Spinal cord (tissue), 10 donors: Measurements from ENCODE around the gene STARD3. TPM values are rescaled to one million over a fixed set of nuclear protein-coding genes. Genes with fewer than 3 reads are reported as not detected.

Source experiments
- DNase-seq, 6 donors: peaks; one replicate each; pipeline versions ENCODE4 v3.0.0 to v3.0.0-alpha.2; 2013 to 2015; ENCODE audit warnings: low spot score in 6 of 6, low read depth in 4 of 6
- H3K27ac ChIP-seq: one replicate; pipeline ENCODE4 v1.5.1; 2013; ENCODE audit warnings: low read depth, low read length, control low read depth
- H3K27me3 ChIP-seq: one replicate; pipeline ENCODE4 v1.6.1; 2013; ENCODE audit warnings: low read length; ENCODE audit not compliant: control insufficient read depth, insufficient read depth
- H3K36me3 ChIP-seq: one replicate; pipeline ENCODE4 v1.6.1; 2013; ENCODE audit warnings: low read length; ENCODE audit not compliant: control insufficient read depth, insufficient read depth
- H3K4me1 ChIP-seq: one replicate; pipeline ENCODE4 v1.6.1; 2013; ENCODE audit warnings: low read length; ENCODE audit not compliant: control insufficient read depth, insufficient read depth
- H3K4me3 ChIP-seq: one replicate; pipeline ENCODE4 v1.5.1; 2013; ENCODE audit warnings: low read depth, low read length, control low read depth
- H3K9me3 ChIP-seq: one replicate; pipeline ENCODE4 v1.6.1; 2013; ENCODE audit warnings: low read length; ENCODE audit not compliant: control insufficient read depth, insufficient read depth
- WGBS: methylation state at CpG from one replicate; pipeline ENCODE4 v1.1.5; 2013; ENCODE audit warnings: missing lambda C conversion rate; ENCODE audit not compliant: insufficient coverage; 5-methylcytosine and 5-hydroxymethylcytosine counted together
- polyA plus RNA-seq, 2 donors: library from polyadenylated mRNA; unstranded; fragments of 120-200 nt; gene quantifications; one replicate each; pipeline ENCODE4 v1.2.1, GENCODE V29; 2013; ENCODE audit not compliant: insufficient read length in 2 of 2
- total RNA-seq, 2 donors: library from RNA; depleted of rRNA in 1 of 2; stranded (reverse); fragments of 120-200 nt in 1 of 2; fragments of >200 nt in 1 of 2; gene quantifications; one replicate each; pipeline versions ENCODE4 v1.2.3 to v1.2.4, GENCODE V29; 2013 to 2014
- donor health status: healthy.

STARD3 gene
- total and polyA plus RNA-seq, 4 donors, result 17.2 to 76.8 (median 49.4) TPM

DNA sequence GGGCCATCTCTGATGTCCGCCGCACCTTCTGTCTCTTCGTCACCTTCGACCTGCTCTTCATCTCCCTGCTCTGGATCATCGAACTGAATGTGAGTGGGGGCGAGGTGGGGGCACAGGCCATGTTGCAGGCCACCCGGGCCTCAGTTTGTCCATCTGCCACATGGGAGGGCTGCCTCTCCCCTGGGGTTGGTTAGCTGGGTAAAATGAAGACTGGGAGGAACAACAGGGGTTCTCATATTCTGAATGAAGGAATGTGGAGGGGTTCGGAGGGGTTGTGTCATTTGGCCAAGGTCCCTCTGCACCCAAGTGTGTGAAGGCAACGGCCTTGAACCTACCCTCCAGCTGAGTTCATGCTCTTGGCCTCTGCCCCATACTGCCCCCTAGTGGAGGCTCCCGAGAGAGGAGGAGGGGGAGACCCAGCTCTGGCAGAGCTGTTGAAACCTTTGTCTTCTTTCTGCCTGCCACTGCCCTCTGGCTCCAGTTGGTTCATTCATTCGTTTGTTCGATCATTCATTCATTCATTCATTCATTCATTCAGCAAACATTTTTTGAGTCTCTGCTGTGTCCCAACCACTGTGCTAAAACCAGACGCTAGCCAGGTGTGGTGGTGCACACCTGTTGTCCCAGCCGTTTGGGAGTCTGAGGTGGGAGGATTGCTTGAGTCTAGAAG lies 16.9 kb downstream of the STARD3 start:
- peak in 2 of 6 donors; percentile 50 to 64 for DNase-seq
- H3K4me3 ChIP-seq, result peak overlapping the region; percentile 3
- WGBS, result 63% methylated on average over 11 of the region's 14 CpGs

DNA sequence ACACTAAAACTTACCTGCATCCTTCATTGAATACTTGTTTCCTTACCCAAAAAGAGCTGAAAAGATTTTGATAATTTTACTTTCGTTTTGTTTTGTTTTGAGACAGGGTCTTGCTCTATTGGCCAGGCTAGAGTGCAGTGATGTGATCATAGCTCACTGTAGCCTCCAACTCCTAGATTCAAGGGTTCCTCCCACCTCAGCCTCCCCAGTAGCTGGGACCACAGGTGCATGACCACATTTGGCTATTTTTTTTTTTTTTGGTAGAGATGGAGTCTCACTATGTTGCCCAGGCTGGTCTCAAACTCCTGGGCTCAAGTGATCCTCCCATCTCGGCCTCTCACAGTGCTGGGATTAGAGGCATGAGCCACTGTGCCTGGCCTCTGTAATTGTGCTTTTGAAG lies 18.2 kb downstream of the STARD3 start:
- Histone ChIP-seq H3K4me3 (no peak overlapping the region), H3K9me3 (no peaks in the 10 kb centered on the region), H3K27me3 (no peaks in the 10 kb centered on the region), H3K27ac (no peak overlapping the region), H3K4me1 (peaks cover 48% of the 10 kb centered on the region), H3K36me3 (peaks cover 73% of the 10 kb centered on the region)
- DNase-seq, result no peak
- WGBS, result 80% methylated on average over 1 of the region's 2 CpGs

More for the DNA sequence above, 16.9 kb downstream of the STARD3 start:
- peak overlapping the region; percentile 95 for H3K27ac ChIP-seq
- no peaks in the 10 kb centered on the region for H3K27me3 ChIP-seq
- H3K4me1 ChIP-seq, result peaks cover 46% of the 10 kb centered on the region
- H3K36me3 ChIP-seq, result peaks cover 62% of the 10 kb centered on the region
- no peaks in the 10 kb centered on the region for H3K9me3 ChIP-seq

DNA sequence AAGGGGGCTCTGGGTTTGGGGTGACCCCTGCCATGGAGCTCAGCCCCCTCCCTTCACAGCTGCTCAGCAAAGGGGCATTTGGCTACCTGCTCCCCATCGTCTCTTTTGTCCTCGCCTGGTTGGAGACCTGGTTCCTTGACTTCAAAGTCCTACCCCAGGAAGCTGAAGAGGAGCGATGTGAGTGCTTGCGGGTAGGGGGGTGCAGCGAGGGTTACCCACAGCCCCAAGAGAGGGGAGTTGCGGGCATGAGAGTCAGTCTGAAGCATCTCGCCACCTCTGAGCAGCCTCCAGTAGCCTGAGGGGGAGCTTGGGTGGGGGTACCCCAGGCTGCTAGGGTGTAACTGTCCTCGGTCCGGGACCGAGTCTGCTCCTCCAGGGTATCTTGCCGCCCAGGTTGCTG lies 21.4 kb downstream of the STARD3 start:
- H3K27me3 ChIP-seq, result no peaks in the 10 kb centered on the region
- peaks cover 95% of the 10 kb centered on the region for H3K36me3 ChIP-seq
- no peaks in the 10 kb centered on the region for H3K9me3 ChIP-seq
- no peak for DNase-seq
- H3K4me3 ChIP-seq, result no peak overlapping the region
- WGBS, result 88% methylated on average over 11 of the region's 11 CpGs
- no peak overlapping the region for H3K27ac ChIP-seq
- H3K4me1 ChIP-seq, result peaks cover 42% of the 10 kb centered on the region

DNA sequence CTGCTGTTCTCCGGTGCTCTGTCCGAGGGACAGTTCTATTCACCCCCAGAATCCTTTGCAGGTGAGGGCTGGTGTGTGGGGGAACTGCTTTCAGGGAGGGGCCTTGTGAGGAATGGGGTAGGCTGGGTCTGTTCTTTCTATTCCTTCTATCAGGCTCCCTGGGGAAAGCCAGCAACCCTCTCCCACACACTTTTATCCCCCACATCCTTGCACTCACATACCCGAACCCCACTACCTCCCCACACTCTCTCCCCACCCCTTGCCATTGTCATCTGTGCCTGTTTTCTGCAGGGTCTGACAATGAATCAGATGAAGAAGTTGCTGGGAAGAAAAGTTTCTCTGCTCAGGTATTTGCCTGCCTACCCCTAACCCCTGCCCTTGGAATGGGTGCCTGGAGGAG lies 21.8 kb downstream of the STARD3 start:
- no peaks in the 10 kb centered on the region for H3K9me3 ChIP-seq
- peaks cover 94% of the 10 kb centered on the region for H3K36me3 ChIP-seq
- peaks cover 38% of the 10 kb centered on the region for H3K4me1 ChIP-seq
- no peaks in the 10 kb centered on the region for H3K27me3 ChIP-seq
- 100% methylated on average over 1 of the region's 3 CpGs for WGBS
- no peak overlapping the region for H3K4me3 ChIP-seq
- no peak for DNase-seq
- peak overlapping the region; percentile 50 for H3K27ac ChIP-seq

DNA sequence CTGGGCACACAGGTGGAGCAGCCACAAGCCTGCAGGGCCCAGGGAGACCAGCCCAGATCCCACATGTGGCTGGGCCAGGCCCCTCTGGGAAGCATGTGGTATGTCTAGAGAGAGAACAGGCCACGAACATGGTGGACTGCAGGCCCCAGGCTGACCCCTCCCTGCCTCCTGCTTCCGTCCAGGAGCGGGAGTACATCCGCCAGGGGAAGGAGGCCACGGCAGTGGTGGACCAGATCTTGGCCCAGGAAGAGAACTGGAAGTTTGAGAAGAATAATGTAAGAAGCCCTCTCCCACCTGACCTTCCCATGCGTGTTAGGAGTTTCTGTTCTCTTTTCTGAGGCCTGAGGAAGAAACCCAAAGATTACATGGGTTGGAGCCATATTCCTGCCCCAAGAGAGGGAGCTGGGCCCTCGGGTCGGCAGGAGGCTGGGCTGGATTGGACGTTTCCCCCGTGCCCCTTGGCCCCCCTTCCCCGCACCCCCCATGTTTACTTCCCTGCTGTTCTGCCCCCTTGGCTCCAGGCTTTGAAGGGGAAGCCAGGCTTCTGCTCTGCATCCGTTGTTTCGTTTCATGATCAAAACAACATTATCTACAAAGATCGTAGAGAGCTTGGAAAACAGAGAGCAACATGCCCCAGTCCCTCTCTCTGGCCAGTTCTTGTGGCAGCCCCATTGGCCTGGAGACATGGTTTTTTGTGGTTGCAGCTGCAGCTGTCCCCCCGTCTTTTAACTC lies 22.5 kb downstream of the STARD3 start:
- Histone ChIP-seq H3K9me3 (no peaks in the 10 kb centered on the region), H3K4me1 (peaks cover 31% of the 10 kb centered on the region), H3K4me3 (no peak overlapping the region), H3K36me3 (peaks cover 93% of the 10 kb centered on the region), H3K27ac (peak overlapping the region; percentile 50), H3K27me3 (no peaks in the 10 kb centered on the region)
- WGBS, result 75% methylated on average over 4 of the region's 15 CpGs
- DNase-seq, result no peak

DNA sequence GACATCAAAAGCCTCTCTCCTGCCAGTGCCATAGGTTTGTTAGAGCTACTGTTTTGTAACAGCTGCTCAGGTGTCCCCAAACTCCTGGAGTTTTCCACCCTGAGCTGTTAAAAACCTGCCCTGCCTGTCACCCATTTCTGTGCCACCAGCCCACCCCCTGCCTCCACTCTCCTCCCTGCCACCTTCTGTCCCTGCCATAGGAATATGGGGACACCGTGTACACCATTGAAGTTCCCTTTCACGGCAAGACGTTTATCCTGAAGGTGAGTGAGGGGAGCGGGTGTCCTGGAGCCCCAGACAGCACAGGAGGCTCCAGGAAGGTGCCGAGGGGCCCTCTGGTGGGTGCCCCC lies 23.0 kb downstream of the STARD3 start:
- WGBS, result 89% methylated on average over 5 of the region's 5 CpGs
- peak overlapping the region; percentile 47 for H3K27ac ChIP-seq
- H3K36me3 ChIP-seq, result peaks cover 91% of the 10 kb centered on the region
- peaks cover 27% of the 10 kb centered on the region for H3K4me1 ChIP-seq
- no peaks in the 10 kb centered on the region for H3K9me3 ChIP-seq
- DNase-seq, result no peak
- H3K4me3 ChIP-seq, result no peak overlapping the region
- no peaks in the 10 kb centered on the region for H3K27me3 ChIP-seq

DNA sequence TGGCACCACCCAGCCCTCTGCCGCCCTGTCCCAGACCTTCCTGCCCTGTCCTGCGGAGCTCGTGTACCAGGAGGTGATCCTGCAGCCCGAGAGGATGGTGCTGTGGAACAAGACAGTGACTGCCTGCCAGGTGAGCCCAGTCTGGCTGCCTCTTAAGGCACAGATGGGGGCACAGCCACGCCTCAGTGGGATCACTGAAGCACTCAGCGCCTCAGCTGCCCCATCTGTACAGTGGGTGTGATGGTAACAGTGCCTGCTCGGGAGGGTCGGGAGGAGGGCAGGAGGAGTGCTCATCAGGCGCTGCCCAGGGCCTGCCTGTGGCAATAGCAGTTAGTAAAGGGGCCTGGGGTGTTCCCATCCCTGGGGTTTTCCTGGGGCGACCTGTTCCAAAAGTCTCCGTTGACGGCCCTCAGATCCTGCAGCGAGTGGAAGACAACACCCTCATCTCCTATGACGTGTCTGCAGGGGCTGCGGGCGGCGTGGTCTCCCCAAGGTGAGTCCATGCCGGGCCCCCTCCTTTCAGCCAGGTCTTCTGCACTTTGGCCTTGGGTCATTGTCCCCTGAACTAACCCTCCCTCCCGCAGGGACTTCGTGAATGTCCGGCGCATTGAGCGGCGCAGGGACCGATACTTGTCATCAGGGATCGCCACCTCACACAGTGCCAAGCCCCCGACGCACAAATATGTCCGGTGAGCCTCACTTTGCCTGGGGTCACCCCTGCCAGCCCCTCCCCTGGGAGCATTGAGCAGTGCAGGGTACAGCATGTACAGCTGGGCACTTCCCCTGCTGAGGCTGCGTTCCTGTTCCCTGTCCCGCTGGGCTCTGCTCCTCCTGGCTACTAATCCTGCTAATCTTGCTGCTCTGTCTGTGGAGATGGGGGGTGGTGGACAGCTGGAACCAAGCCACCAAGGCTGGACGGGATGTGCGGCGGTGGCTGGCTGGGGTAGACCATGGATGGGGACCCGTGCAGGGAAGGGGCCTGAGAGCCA lies 23.7 kb downstream of the STARD3 start:
- peak overlapping the region; percentile 47 for H3K27ac ChIP-seq
- peaks cover 88% of the 10 kb centered on the region for H3K36me3 ChIP-seq
- H3K4me1 ChIP-seq, result peaks cover 30% of the 10 kb centered on the region

DNA sequence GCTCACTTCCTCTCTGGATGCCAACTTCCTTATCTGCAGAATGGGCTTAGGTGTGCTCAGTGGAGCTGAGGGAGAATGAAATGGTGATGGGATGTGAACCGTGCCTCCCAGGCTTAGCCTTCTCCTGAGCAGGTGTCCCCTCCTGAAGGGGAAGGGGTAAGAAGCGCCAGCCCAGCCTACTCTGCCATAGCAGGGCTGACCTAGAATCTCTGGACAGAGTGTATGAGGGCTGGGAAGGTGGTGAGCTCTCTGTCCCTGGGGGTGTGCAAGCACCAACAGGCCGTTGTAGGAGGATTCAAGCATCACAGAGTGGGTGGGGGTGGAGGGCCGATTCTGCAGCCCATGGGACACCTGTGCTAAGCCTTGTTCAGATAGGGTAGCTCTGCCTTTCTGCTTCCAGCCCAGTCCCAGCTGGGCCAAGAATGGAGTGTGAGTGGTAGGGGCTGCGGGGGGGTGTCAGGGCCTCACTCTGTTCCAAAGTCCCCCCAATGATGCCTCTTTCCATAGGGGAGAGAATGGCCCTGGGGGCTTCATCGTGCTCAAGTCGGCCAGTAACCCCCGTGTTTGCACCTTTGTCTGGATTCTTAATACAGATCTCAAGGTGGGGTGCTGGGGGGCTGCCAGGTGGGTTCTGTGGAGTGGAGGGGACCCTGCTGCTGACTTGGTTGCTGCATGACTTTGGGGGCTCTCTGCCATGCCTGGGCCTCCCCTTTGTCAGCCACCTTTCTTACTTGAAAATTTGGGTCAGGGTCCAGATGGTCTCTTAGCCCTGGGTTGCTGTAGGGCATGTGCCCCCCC lies 25.0 kb downstream of the STARD3 start:
- peaks cover 5% of the 10 kb centered on the region for H3K27me3 ChIP-seq
- H3K4me3 ChIP-seq, result no peak overlapping the region
- H3K4me1 ChIP-seq, result peaks cover 42% of the 10 kb centered on the region
- H3K27ac ChIP-seq, result no peak overlapping the region
- DNase-seq, result no peak
- no peaks in the 10 kb centered on the region for H3K9me3 ChIP-seq
- H3K36me3 ChIP-seq, result peaks cover 79% of the 10 kb centered on the region
- WGBS, result 94% methylated on average over 7 of the region's 8 CpGs

More for the DNA sequence above, 23.7 kb downstream of the STARD3 start:
- WGBS, result 90% methylated on average over 33 of the region's 35 CpGs
- H3K27me3 ChIP-seq, result no peaks in the 10 kb centered on the region
- no peaks in the 10 kb centered on the region for H3K9me3 ChIP-seq
- DNase-seq, result no peak
- H3K4me3 ChIP-seq, result no peak overlapping the region
